ENCODE results near the gene MED16. TPM values are rescaled to one million over a fixed set of nuclear protein-coding genes. Genes with fewer than 3 reads are reported as not detected.

MED16 gene
- total RNA-seq, 2 experiments from 2014 or later, result 19.1 to 54.3 TPM

- no peak overlapping the region for H3K27ac ChIP-seq (ENCODE audit: low read depth, low read length, poor library complexity, severe bottlenecking)
- TF ChIP-seq CTCF (conservative IDR thresholded peaks at IDR 0.05; ENCODE audit: low read length), result no peak
- TF ChIP-seq EZH2phosphoT487 (IDR thresholded peaks at IDR 0.05; ENCODE audit: borderline replicate concordance, low read depth, low read length), result no peak
- H3K9me3 ChIP-seq (ENCODE audit: low read length), result no peaks in the 10 kb centered on the region
- peaks cover 31% of the 10 kb centered on the region; the same call in 1 of the 2 replicates for H3K36me3 ChIP-seq (ENCODE audit: insufficient read depth, low read length)
- H3K9me2 ChIP-seq (ENCODE audit: insufficient read depth, low read length), result no peaks in the 10 kb centered on the region
- no peak overlapping the region for H3K4me3 ChIP-seq (ENCODE audit: low read depth, low read length, poor library complexity, severe bottlenecking)
- ChIA-PET POLR2A (no interaction called here), CTCF (ENCODE audit: unreplicated experiment) (no interaction called here)
- no peak overlapping the region for H2AFZ ChIP-seq (ENCODE audit: low read length)
- BruUV-seq (replicated peaks), result no TSS peak
- no peaks in the 10 kb centered on the region for H3K79me2 ChIP-seq (ENCODE audit: insufficient read depth, low read depth, low read length)
- no peak overlapping the region for H3K4me2 ChIP-seq (ENCODE audit: low read length)
- intact Hi-C loops (cut with micrococcal nuclease; ENCODE audit: unreplicated experiment), result loop anchor here (2.0 kb wide), 1 partner anchor 19 kb away; the partner anchor contains the start of genes MED16 and RNU6-9
- no peaks in the 10 kb centered on the region for H4K20me1 ChIP-seq (ENCODE audit: insufficient read depth, low read length)
- peaks cover 9% of the 10 kb centered on the region for H3K4me1 ChIP-seq (ENCODE audit: insufficient read depth, low read length, poor library complexity, severe bottlenecking)
- DNase-seq (ENCODE audit: low spot score), result no peak
Measured at GRCh38 chr19:873561-874041, 19.4 kb downstream of the MED16 start.

GRCh38 chr19:873084-873483 lies 19.9 kb downstream of the MED16 start:
- POLR2A ChIA-PET, result interaction anchor here (0.6 kb wide), 1 partner anchor 19 kb away, joined by 3 read pairs; no protein-coding TSS in a partner anchor
- CTCF ChIA-PET (ENCODE audit: unreplicated experiment), result no interaction called here
- no TSS peak for BruUV-seq (replicated peaks)

More at GRCh38 chr19:873084-873483, 19.9 kb downstream of the MED16 start:
- TF ChIP-seq CTCF (conservative IDR thresholded peaks at IDR 0.05; ENCODE audit: low read length), result no peak
- TF ChIP-seq EZH2phosphoT487 (IDR thresholded peaks at IDR 0.05; ENCODE audit: borderline replicate concordance, low read depth, low read length), result no peak
- intact Hi-C loops (cut with micrococcal nuclease; ENCODE audit: unreplicated experiment), result loop anchor here (2.0 kb wide), 1 partner anchor 20 kb away; the partner anchor contains the start of genes MED16 and RNU6-9
- H3K36me3 ChIP-seq (ENCODE audit: insufficient read depth, low read length), result peaks cover 31% of the 10 kb centered on the region; the same call in 1 of the 2 replicates
- H3K79me2 ChIP-seq (ENCODE audit: insufficient read depth, low read depth, low read length), result no peaks in the 10 kb centered on the region
- no peak overlapping the region for H3K4me2 ChIP-seq (ENCODE audit: low read length)
- peak overlapping the region; percentile 47 for H3K4me3 ChIP-seq (ENCODE audit: low read depth, low read length, poor library complexity, severe bottlenecking)
- peaks cover 9% of the 10 kb centered on the region for H3K4me1 ChIP-seq (ENCODE audit: insufficient read depth, low read length, poor library complexity, severe bottlenecking)
- H3K9me3 ChIP-seq (ENCODE audit: low read length), result no peaks in the 10 kb centered on the region
- no peak overlapping the region for H2AFZ ChIP-seq (ENCODE audit: low read length)
- H3K27ac ChIP-seq (ENCODE audit: low read depth, low read length, poor library complexity, severe bottlenecking), result peak overlapping the region; percentile 63
- no peaks in the 10 kb centered on the region for H4K20me1 ChIP-seq (ENCODE audit: insufficient read depth, low read length)
- peak; percentile 94 for DNase-seq (ENCODE audit: low spot score)
- no peaks in the 10 kb centered on the region for H3K9me2 ChIP-seq (ENCODE audit: insufficient read depth, low read length)
